Suprapubic skin (tissue), 4 donors: Measurements from ENCODE around the gene SPDYE17. TPM values are rescaled to one million over a fixed set of nuclear protein-coding genes. Genes with fewer than 3 reads are reported as not detected.
"Not testable (repeated sequence)": the region's sequence is repeated elsewhere in the genome, so short reads cannot be mapped to it uniquely, and the experiment has no call there.

Experiments
- DNase-seq, 2 donors: peaks; one replicate each; pipeline ENCODE4 v3.0.0-alpha.2; 2019; ENCODE audit warnings: low spot score in 2 of 2
- H3K27ac ChIP-seq: fragments of 200-600 bp; sonication (generic); one replicate; pipeline ENCODE4 v1.5.1; 2019
- H3K27me3 ChIP-seq: fragments of 200-600 bp; sonication (generic); one replicate; pipeline ENCODE4 v1.5.1; 2019
- H3K36me3 ChIP-seq: fragments of 200-600 bp; sonication (generic); one replicate; pipeline ENCODE4 v1.5.1; 2019
- H3K4me1 ChIP-seq: fragments of 200-600 bp; sonication (generic); one replicate; pipeline ENCODE4 v1.5.1; 2019
- H3K4me3 ChIP-seq: fragments of 200-600 bp; sonication (generic); one replicate; pipeline ENCODE4 v1.5.1; 2019; ENCODE audit warnings: mild to moderate bottlenecking
- H3K9me3 ChIP-seq: fragments of 200-600 bp; sonication (generic); one replicate; pipeline ENCODE4 v1.5.1; 2019
- CTCF ChIP-seq, 2 donors: fragments of 200-600 bp in 1 of 2; fragments of 450-650 bp in 1 of 2; sonication (generic) in 1 of 2; IDR thresholded peaks; one replicate each; pipeline ENCODE4 v1.5.1; 2016 to 2019; ENCODE audit warnings: antibody characterized with exemption in 2 of 2, mild to moderate bottlenecking in 1 of 2, moderate library complexity in 1 of 2
- EP300 ChIP-seq: sonication (generic); formaldehyde crosslinking; IDR thresholded peaks from one replicate; pipeline ENCODE4 v1.6.1; 2017; ENCODE audit warnings: antibody characterized with exemption
- POLR2A ChIP-seq, 2 donors: fragments of 450-650 bp; IDR thresholded peaks; one replicate each; pipeline ENCODE4 v1.6.1; 2017; ENCODE audit warnings: antibody characterized with exemption in 2 of 2, mild to moderate bottlenecking in 2 of 2, moderate library complexity in 2 of 2
- POLR2AphosphoS5 ChIP-seq, 3 donors: sonication (generic); formaldehyde crosslinking; IDR thresholded peaks; one replicate each; pipeline ENCODE4 v1.6.1; 2017; ENCODE audit warnings: antibody characterized with exemption in 3 of 3
- WGBS: methylation state at CpG from one replicate; pipeline ENCODE4 v1.1.5; 2018; 5-methylcytosine and 5-hydroxymethylcytosine counted together
- total RNA-seq, 4 donors: library from RNA; depleted of rRNA; stranded (reverse); fragments of >200 nt; gene quantifications; one replicate each; pipeline ENCODE4 v1.1.0, GENCODE V29; 2016

SPDYE17 gene
- total RNA-seq, 4 donors from 2014 or later = not detected

DNA sequence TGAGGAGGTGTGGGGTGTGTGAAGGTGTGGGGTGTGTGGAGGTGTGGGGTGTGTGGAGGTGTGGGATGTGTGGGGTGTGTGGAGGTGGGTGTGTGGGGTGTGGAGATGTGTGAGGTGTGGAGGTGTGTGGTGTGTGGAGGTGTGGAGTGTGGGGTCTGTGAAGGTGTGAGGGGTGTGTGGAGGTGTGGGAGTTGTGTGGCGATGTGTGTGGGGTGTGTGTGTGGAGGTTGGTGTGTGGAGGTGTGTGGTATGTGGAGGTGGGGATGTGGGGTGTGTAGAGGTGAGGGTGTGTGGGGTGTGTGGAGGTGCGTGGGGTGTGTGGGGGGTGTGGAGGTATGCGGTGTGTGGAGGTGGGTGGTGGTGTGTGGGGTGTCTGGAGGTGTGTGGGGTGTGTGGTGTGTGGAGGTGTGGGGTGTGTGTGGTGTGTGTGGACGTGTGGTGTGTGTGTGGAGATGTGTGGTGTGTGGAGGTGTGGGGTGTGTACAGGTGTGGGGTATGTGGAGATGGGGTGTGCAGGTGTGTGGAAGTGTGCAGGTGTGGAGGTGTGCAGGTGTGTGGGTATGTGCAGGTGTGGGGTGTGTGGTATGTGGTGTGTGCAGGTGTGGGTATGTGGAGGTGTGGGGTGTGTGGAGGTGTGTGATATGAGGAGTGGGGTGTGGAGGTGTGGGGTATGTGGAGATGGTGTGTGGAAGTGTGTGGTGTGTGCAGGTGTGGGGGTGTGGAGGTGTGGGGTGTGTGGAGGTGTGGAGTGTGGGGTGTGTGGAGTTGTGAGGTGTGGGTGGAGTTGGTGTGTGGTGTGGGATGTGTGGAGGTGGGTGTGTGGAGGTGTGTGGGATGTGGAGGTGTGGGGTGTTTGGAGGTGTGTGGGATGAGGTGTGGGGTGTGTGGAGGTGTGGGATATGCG is 34.5 kb downstream of the SPDYE17 start:
- Histone ChIP-seq H3K27me3 (no peaks in the 10 kb centered on the region), H3K9me3 (no peaks in the 10 kb centered on the region), H3K36me3 (peaks cover 15% of the 10 kb centered on the region), H3K27ac (no peak overlapping the region), H3K4me3 (no peak overlapping the region), H3K4me1 (no peaks in the 10 kb centered on the region)
- DNase-seq = no peak
- TF ChIP-seq POLR2AphosphoS5 (IDR thresholded peaks at IDR 0.05) (no peak), POLR2A (IDR thresholded peaks at IDR 0.05) (no peak), EP300 (no peak), CTCF (IDR thresholded peaks at IDR 0.05) (no peak)
- WGBS = 73% methylated on average over 5 of the region's 5 CpGs

- DNase-seq, H3K9me3 ChIP-seq, H3K4me3 ChIP-seq, H3K4me1 ChIP-seq, H3K27ac ChIP-seq, H3K36me3 ChIP-seq, H3K27me3 ChIP-seq: not testable (repeated sequence)
Measured at GRCh38 chr7:76996932-76997331, 35.2 kb downstream of the SPDYE17 start.

- H3K27ac ChIP-seq, H3K36me3 ChIP-seq, H3K27me3 ChIP-seq, H3K4me1 ChIP-seq, H3K4me3 ChIP-seq, DNase-seq, H3K9me3 ChIP-seq: not testable (repeated sequence)
- WGBS = 100% methylated on average over 2 of the region's 13 CpGs
Measured at GRCh38 chr7:76994286-76994685, 37.9 kb downstream of the SPDYE17 start.

- 93% methylated on average over 18 of the region's 19 CpGs for WGBS
Measured at GRCh38 chr7:76993831-76994230, 38.3 kb downstream of the SPDYE17 start.

DNA sequence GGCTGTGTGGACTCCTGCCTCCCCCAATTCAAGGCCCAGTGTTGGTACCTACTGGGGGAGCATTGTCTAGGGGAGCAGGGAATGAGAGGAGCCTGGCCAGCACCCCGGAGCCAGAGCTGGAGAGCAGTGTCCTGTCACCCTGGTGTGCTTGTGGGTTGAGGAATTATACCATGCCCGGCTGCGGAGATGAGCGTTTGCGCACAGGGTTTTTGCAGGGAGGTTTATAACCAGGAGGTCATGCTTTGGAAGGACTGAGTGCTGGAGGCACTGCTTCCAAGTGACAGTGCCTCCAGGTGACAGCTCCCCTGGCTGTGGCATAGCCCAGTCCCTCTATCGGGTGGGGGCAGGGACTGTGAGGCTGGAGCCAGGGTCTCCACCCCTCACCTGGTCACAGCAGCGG is 39.3 kb downstream of the SPDYE17 start:
- WGBS = 70% methylated on average over 2 of the region's 7 CpGs
- DNase-seq, H3K36me3 ChIP-seq, H3K27ac ChIP-seq, H3K4me1 ChIP-seq, H3K9me3 ChIP-seq, H3K27me3 ChIP-seq, H3K4me3 ChIP-seq: not testable (repeated sequence)

More at GRCh38 chr7:76993831-76994230, 38.3 kb downstream of the SPDYE17 start:
- H3K27ac ChIP-seq, H3K4me3 ChIP-seq, H3K4me1 ChIP-seq, H3K36me3 ChIP-seq, DNase-seq, H3K27me3 ChIP-seq, H3K9me3 ChIP-seq: not testable (repeated sequence)

- not testable (repeated sequence) for H3K36me3 ChIP-seq, H3K9me3 ChIP-seq, H3K4me3 ChIP-seq, H3K27ac ChIP-seq, H3K4me1 ChIP-seq, H3K27me3 ChIP-seq, DNase-seq
- 84% methylated on average over 8 of the region's 18 CpGs for WGBS
Measured at GRCh38 chr7:76992204-76992603, 40.0 kb downstream of the SPDYE17 start.

- not testable (repeated sequence) for H3K4me3 ChIP-seq, H3K4me1 ChIP-seq, H3K27ac ChIP-seq, DNase-seq, H3K36me3 ChIP-seq, H3K9me3 ChIP-seq, H3K27me3 ChIP-seq
- no CpG with 5 or more reads among the region's 12 CpGs for WGBS
Measured at GRCh38 chr7:76990202-76990601, 42.0 kb downstream of the SPDYE17 start.

GRCh38 chr7:76985924-76986717 is 46.0 kb downstream of the SPDYE17 start:
- not testable (repeated sequence) for H3K4me3 ChIP-seq, H3K4me1 ChIP-seq, H3K9me3 ChIP-seq, H3K27me3 ChIP-seq, DNase-seq, H3K27ac ChIP-seq, H3K36me3 ChIP-seq
- WGBS = 81% methylated on average over 8 of the region's 16 CpGs

DNA sequence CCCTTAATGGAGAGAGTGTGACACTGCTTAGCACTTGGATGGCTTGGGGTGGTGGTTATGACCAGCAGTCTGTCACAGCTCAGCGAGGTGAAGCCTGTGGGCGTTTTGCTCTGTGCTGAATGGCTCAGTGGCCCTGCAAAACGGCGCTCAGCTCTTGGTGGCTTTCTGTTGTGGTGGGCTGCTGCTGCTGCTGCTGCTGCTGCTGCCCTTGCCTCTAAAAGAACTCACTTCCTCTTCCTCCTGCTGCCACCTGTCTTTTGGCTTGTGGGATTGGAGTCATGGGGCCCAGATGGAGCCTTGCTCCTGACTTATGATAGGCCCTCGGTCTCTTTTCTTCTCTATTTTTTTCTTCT is 47.4 kb downstream of the SPDYE17 start:
- peaks cover 14% of the 10 kb centered on the region for H3K36me3 ChIP-seq
- not testable (repeated sequence) for H3K4me1 ChIP-seq, H3K27ac ChIP-seq, H3K4me3 ChIP-seq, H3K9me3 ChIP-seq, DNase-seq, H3K27me3 ChIP-seq
- WGBS = 100% methylated on average over 1 of the region's 5 CpGs

DNA sequence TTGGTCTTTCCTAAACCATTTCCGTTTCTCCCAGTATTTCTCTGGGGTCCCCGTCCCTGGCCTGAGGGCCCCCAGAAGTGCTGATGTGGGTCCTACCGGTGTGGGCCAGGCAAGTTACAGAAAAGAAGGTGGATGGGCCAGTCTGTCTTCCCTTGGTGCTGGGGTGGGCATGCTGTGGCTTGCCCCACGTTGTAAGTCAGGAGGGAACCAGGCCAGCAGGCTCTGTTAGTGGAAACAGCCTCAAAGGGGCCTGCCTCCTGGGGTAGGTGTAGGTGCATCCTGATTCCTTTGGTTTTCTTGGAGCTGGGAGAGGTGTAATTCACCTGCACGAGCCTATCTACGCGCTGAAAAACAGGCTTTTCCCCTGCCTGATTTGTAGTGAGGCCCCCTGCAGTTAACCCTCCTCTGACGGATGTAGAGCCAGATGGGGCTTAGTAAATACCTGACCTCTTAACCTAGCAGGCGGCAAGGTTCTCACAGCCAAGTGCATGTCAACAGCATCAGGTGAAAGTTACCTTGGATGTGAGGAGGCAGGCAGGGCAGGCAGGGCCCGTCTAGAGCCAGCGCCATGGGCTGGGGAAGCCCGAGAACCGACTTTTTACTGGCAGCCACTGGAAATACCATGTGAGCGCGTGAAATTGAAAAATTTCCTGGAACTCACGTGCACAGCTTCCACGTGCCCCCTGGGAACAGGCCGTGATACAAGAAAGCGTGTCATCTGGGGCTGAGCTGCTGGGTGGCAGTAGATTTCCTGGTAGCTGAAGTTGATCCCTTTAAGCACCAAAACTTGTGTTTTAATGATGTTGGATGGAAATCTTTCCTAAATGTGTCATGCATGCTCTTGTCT is 48.0 kb downstream of the SPDYE17 start:
- not testable (repeated sequence) for H3K9me3 ChIP-seq, H3K4me3 ChIP-seq, H3K27ac ChIP-seq, H3K27me3 ChIP-seq, DNase-seq, H3K4me1 ChIP-seq
- WGBS = no CpG with 5 or more reads among the region's 19 CpGs
- peaks cover 14% of the 10 kb centered on the region for H3K36me3 ChIP-seq

DNA sequence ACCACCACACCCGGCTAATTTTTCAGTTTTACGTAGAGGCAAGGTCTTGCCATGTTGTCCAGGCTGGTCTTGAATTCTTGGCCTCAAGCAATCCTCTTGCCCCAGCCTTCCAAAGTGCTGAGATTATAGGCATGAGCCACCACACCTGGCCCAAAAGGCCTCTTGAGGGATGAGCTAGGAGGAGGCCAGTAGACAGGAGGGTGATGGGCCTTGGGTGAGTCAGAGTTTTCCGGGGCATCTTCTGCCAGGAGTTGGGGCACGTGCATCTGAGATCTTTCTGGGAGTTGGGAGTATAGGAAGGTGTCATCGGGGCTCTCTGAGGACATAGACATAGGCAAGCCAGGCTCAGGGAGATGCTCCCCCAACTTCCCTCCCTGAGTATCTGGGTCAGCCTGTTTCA is 48.8 kb downstream of the SPDYE17 start:
- H3K27me3 ChIP-seq, H3K27ac ChIP-seq, H3K4me3 ChIP-seq, H3K9me3 ChIP-seq, H3K4me1 ChIP-seq, DNase-seq: not testable (repeated sequence)
- H3K36me3 ChIP-seq = peaks cover 14% of the 10 kb centered on the region
- WGBS = no CpG with 5 or more reads among the region's 5 CpGs

- H3K27ac ChIP-seq, H3K4me1 ChIP-seq, H3K27me3 ChIP-seq, H3K4me3 ChIP-seq, H3K9me3 ChIP-seq, DNase-seq: not testable (repeated sequence)
- WGBS = no CpG with 5 or more reads among the region's 10 CpGs
- peaks cover 14% of the 10 kb centered on the region for H3K36me3 ChIP-seq
Measured at GRCh38 chr7:76982501-76982900, 49.7 kb downstream of the SPDYE17 start.
